HS-27A (cell line): Measurements from ENCODE around the gene HERC2.
"Not testable (repeated sequence)": the region's sequence is repeated elsewhere in the genome, so short reads cannot be mapped to it uniquely, and the experiment has no call there.

ENCODE experiments used
- DNase-seq: peaks from one replicate; pipeline ENCODE4 v3.0.0-alpha.2; 2012; ENCODE audit warnings: low read depth, missing footprints

Gene HERC2

GRCh38 chr15:28273873-28274610 lies 47.9 kb downstream of the HERC2 start:
- no peak for DNase-seq

GRCh38 chr15:28273468-28273867 lies 48.5 kb downstream of the HERC2 start:
- no peak for DNase-seq

GRCh38 chr15:28272587-28272986 lies 49.4 kb downstream of the HERC2 start:
- no peak for DNase-seq

GRCh38 chr15:28271697-28272260 lies 50.2 kb downstream of the HERC2 start:
- DNase-seq, result no peak

- DNase-seq, result no peak
Observed at GRCh38 chr15:28269097-28269496, 52.9 kb downstream of the HERC2 start.

- no peak for DNase-seq
Observed at GRCh38 chr15:28267727-28268126, 54.3 kb downstream of the HERC2 start.

- DNase-seq, result no peak
Observed at GRCh38 chr15:28265334-28266019, 56.5 kb downstream of the HERC2 start.

GRCh38 chr15:28264166-28264565 lies 57.8 kb downstream of the HERC2 start:
- DNase-seq, result no peak

GRCh38 chr15:28262438-28262837 lies 59.5 kb downstream of the HERC2 start:
- no peak for DNase-seq

- no peak for DNase-seq
Observed at GRCh38 chr15:28260722-28261121, 61.3 kb downstream of the HERC2 start.

- DNase-seq, result no peak
Observed at GRCh38 chr15:28260317-28260716, 61.7 kb downstream of the HERC2 start.

- DNase-seq, result no peak
Observed at GRCh38 chr15:28255965-28256364, 66.0 kb downstream of the HERC2 start.

GRCh38 chr15:28252831-28253230 lies 69.1 kb downstream of the HERC2 start:
- DNase-seq, result no peak

- DNase-seq, result no peak
Observed at GRCh38 chr15:28246605-28247004, 75.4 kb downstream of the HERC2 start.

GRCh38 chr15:28243901-28244300 lies 78.1 kb downstream of the HERC2 start:
- no peak for DNase-seq

GRCh38 chr15:28243399-28243798 lies 78.6 kb downstream of the HERC2 start:
- no peak for DNase-seq

GRCh38 chr15:28238296-28238695 lies 83.7 kb downstream of the HERC2 start:
- not testable (repeated sequence) for DNase-seq

GRCh38 chr15:28231743-28232142 lies 90.2 kb downstream of the HERC2 start:
- not testable (repeated sequence) for DNase-seq

- DNase-seq, result not testable (repeated sequence)
Observed at GRCh38 chr15:28231336-28231735, 90.6 kb downstream of the HERC2 start.

GRCh38 chr15:28228990-28229640 lies 92.9 kb downstream of the HERC2 start:
- not testable (repeated sequence) for DNase-seq

GRCh38 chr15:28228096-28228495 lies 93.9 kb downstream of the HERC2 start:
- DNase-seq, result no peak

GRCh38 chr15:28227303-28227702 lies 94.7 kb downstream of the HERC2 start:
- not testable (repeated sequence) for DNase-seq

GRCh38 chr15:28222612-28223011 lies 99.4 kb downstream of the HERC2 start:
- not testable (repeated sequence) for DNase-seq
